Muscle layer of duodenum (tissue), 2 donors: ENCODE data around the gene PRM1.

ENCODE experiments used
- H3K27ac ChIP-seq: one replicate; pipeline ENCODE4 v1.7.0; 2013; ENCODE audit warnings: mild to moderate bottlenecking, low read length
- H3K27me3 ChIP-seq: one replicate; pipeline ENCODE4 v1.7.0; 2013; ENCODE audit warnings: low read depth, mild to moderate bottlenecking, control low read depth, low read length
- H3K36me3 ChIP-seq, 2 donors: one replicate each; pipeline ENCODE4 v1.7.0; 2013; ENCODE audit warnings: low read length in 2 of 2, control low read depth in 1 of 2, mild to moderate bottlenecking in 1 of 2; ENCODE audit not compliant: insufficient read depth in 2 of 2, control insufficient read depth in 1 of 2
- H3K4me1 ChIP-seq, 2 donors: one replicate each; pipeline ENCODE4 v1.7.0; 2013; ENCODE audit warnings: low read length in 2 of 2, mild to moderate bottlenecking in 2 of 2, control low read depth in 1 of 2, moderate library complexity in 1 of 2; ENCODE audit not compliant: insufficient read depth in 2 of 2, control insufficient read depth in 1 of 2
- H3K4me3 ChIP-seq, 2 donors: one replicate each; pipeline ENCODE4 v1.7.0; 2013; ENCODE audit warnings: low read length in 2 of 2, low read depth in 1 of 2, mild to moderate bottlenecking in 1 of 2
- H3K9me3 ChIP-seq, 2 donors: one replicate each; pipeline ENCODE4 v1.7.0; 2013; ENCODE audit warnings: low read length in 2 of 2, control low read depth in 1 of 2, mild to moderate bottlenecking in 1 of 2; ENCODE audit not compliant: control insufficient read depth in 1 of 2
- donor health status: healthy.

The PRM1 gene

GRCh38 chr16:11253009-11253994, 27.8 kb downstream of the PRM1 start:
- Histone ChIP-seq H3K27ac (peak overlapping the region; percentile 16), H3K4me3 (peak overlapping the region in 1 of 2 donors; percentile 39), H3K27me3 (no peaks in the 10 kb centered on the region), H3K36me3 (no peaks in the 10 kb centered on the region), H3K9me3 (no peaks in the 10 kb centered on the region), H3K4me1 (peaks cover 0 to 15% of the 10 kb centered on the region in 2 donors)

GRCh38 chr16:11252482-11252931, 28.6 kb downstream of the PRM1 start:
- Histone ChIP-seq H3K9me3 (no peaks in the 10 kb centered on the region), H3K27ac (no peak overlapping the region), H3K4me1 (peaks cover 0 to 15% of the 10 kb centered on the region in 2 donors), H3K36me3 (no peaks in the 10 kb centered on the region), H3K4me3 (no peak overlapping the region), H3K27me3 (no peaks in the 10 kb centered on the region)

GRCh38 chr16:11251525-11252481, 29.3 kb downstream of the PRM1 start:
- Histone ChIP-seq H3K9me3 (no peaks in the 10 kb centered on the region), H3K36me3 (no peaks in the 10 kb centered on the region), H3K4me1 (peaks cover 0 to 8% of the 10 kb centered on the region in 2 donors), H3K27ac (no peak overlapping the region), H3K27me3 (no peaks in the 10 kb centered on the region), H3K4me3 (no peak overlapping the region)

- H3K27ac ChIP-seq = no peak overlapping the region
- H3K4me3 ChIP-seq = no peak overlapping the region
- H3K36me3 ChIP-seq = no peaks in the 10 kb centered on the region
- no peaks in the 10 kb centered on the region for H3K9me3 ChIP-seq
- H3K4me1 ChIP-seq = peaks cover 0 to 5% of the 10 kb centered on the region in 2 donors
- no peaks in the 10 kb centered on the region for H3K27me3 ChIP-seq
These were observed 30.2 kb downstream of the PRM1 start for GRCh38 chr16:11250786-11251524.

GRCh38 chr16:11250091-11250785, 30.9 kb downstream of the PRM1 start:
- Histone ChIP-seq H3K27me3 (no peaks in the 10 kb centered on the region), H3K36me3 (no peaks in the 10 kb centered on the region), H3K27ac (no peak overlapping the region), H3K9me3 (no peaks in the 10 kb centered on the region), H3K4me1 (peaks cover 0 to 5% of the 10 kb centered on the region in 2 donors), H3K4me3 (no peak overlapping the region)

- Histone ChIP-seq H3K27me3 (no peaks in the 10 kb centered on the region), H3K4me1 (no peaks in the 10 kb centered on the region), H3K36me3 (no peaks in the 10 kb centered on the region), H3K9me3 (no peaks in the 10 kb centered on the region), H3K27ac (no peak overlapping the region), H3K4me3 (no peak overlapping the region)
These were observed 31.7 kb downstream of the PRM1 start for GRCh38 chr16:11249233-11250061.

- no peaks in the 10 kb centered on the region for H3K27me3 ChIP-seq
These were observed 33.0 kb downstream of the PRM1 start for GRCh38 chr16:11248133-11248532.

GRCh38 chr16:11245988-11246387, 35.1 kb downstream of the PRM1 start:
- Histone ChIP-seq H3K27ac (no peak overlapping the region), H3K36me3 (no peaks in the 10 kb centered on the region), H3K4me1 (no peaks in the 10 kb centered on the region), H3K4me3 (no peak overlapping the region), H3K9me3 (no peaks in the 10 kb centered on the region), H3K27me3 (no peaks in the 10 kb centered on the region)

More at GRCh38 chr16:11248133-11248532, 33.0 kb downstream of the PRM1 start:
- Histone ChIP-seq H3K4me1 (no peaks in the 10 kb centered on the region), H3K9me3 (no peaks in the 10 kb centered on the region), H3K4me3 (no peak overlapping the region), H3K36me3 (no peaks in the 10 kb centered on the region), H3K27ac (no peak overlapping the region)

GRCh38 chr16:11245222-11245737, 35.9 kb downstream of the PRM1 start:
- H3K4me3 ChIP-seq = no peak overlapping the region
- H3K27ac ChIP-seq = no peak overlapping the region
- H3K36me3 ChIP-seq = no peaks in the 10 kb centered on the region
- no peaks in the 10 kb centered on the region for H3K4me1 ChIP-seq
- H3K27me3 ChIP-seq = no peaks in the 10 kb centered on the region
- H3K9me3 ChIP-seq = no peaks in the 10 kb centered on the region
